ENCODE results near the gene AHI1.

The AHI1 gene

DNA sequence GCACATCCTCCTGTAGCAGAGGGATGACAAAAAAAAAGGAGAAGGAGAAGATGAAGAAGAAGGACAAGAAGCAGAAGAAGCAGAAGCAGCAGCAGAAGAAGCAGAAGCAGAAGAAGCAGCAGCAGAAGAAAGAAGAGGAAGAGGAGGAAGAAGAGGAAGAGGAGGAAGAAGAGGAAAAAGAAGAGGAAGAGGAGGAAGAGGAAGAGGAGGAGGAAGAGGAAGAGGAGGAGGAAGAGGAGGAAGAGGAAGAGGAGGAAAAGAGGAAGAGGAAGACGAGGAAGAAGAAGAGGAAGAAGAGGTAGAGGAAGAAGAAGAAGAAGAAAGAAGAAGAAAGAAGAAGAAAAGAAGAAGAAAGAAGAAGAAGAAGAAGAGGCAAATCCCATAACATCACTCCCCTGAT is 35.0 kb upstream of the AHI1 start:
- POLR2A ChIA-PET, result no interaction called here
- H3K27ac ChIP-seq (ENCODE audit: extremely low read depth, low read depth, low read length), result no peak overlapping the region
- H3K4me3 ChIP-seq (ENCODE audit: low read depth, low read length), result no peak overlapping the region
- CTCF ChIA-PET, result no interaction called here
- TF ChIP-seq ZNF366 (tag by site-specific recombination; conservative IDR thresholded peaks at IDR 0.05) (peak; percentile 58), IKZF3 (tag by site-specific recombination; IDR thresholded peaks at IDR 0.05) (no peak)
- TF ChIP-seq, protein P1, sequence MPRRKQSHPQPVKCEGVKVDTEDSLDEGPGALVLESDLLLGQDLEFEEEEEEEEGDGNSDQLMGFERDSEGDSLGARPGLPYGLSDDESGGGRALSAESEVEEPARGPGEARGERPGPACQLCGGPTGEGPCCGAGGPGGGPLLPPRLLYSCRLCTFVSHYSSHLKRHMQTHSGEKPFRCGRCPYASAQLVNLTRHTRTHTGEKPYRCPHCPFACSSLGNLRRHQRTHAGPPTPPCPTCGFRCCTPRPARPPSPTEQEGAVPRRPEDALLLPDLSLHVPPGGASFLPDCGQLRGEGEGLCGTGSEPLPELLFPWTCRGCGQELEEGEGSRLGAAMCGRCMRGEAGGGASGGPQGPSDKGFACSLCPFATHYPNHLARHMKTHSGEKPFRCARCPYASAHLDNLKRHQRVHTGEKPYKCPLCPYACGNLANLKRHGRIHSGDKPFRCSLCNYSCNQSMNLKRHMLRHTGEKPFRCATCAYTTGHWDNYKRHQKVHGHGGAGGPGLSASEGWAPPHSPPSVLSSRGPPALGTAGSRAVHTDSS (tag by site-specific recombination; IDR thresholded peaks at IDR 0.05), result peak; percentile 99
- H3K9me3 ChIP-seq (ENCODE audit: control insufficient read depth, insufficient read depth, low read depth, low read length), result no peaks in the 10 kb centered on the region
- no peaks in the 10 kb centered on the region for H3K4me1 ChIP-seq (ENCODE audit: control insufficient read depth, insufficient read depth, low read length)
- no peaks in the 10 kb centered on the region for H3K36me3 ChIP-seq (ENCODE audit: control insufficient read depth in 2 of 2, insufficient read depth in 1 of 2, low read length in 2 of 2)

DNA sequence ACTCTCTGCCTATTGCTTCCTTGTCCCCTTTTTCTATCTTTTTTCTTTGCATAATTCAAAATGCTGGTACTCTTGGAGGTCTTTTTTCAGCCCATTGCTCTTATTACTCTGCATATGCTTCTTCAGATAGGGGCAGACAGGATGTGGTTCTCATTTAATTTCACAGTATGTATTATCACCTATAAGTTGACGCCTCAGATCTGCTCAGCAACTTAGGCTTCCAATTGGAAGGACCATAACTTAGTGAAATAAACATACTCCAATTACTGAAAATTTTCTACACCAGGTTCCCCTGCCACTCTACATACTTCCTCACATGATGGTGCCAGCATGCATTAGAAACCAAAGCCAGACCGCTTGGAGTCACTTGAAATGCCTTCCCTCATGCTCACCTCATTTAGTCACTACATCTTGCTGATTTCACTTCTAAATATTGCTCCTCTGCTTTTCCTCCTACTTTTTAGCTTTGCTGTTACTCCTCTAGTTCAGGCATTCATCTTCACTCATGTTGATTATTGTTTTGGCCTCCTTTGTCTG is 34.5 kb upstream of the AHI1 start:
- Histone ChIP-seq H3K4me3 (ENCODE audit: low read depth, low read length) (no peak overlapping the region), H3K27ac (ENCODE audit: extremely low read depth, low read depth, low read length) (no peak overlapping the region), H3K9me3 (ENCODE audit: control insufficient read depth, insufficient read depth, low read depth, low read length) (no peaks in the 10 kb centered on the region), H3K36me3 (ENCODE audit: control insufficient read depth in 2 of 2, insufficient read depth in 1 of 2, low read length in 2 of 2) (no peaks in the 10 kb centered on the region), H3K4me1 (ENCODE audit: control insufficient read depth, insufficient read depth, low read length) (no peaks in the 10 kb centered on the region)
- POLR2A ChIA-PET, result no interaction called here
- CTCF ChIA-PET, result interaction anchor here (1.3 to 2.0 kb wide), 2 partner anchors 26 to 694 kb away, joined by 4 to 6 read pairs; no protein-coding TSS in a partner anchor
- TF ChIP-seq YY2 (tag by site-specific recombination; IDR thresholded peaks at IDR 0.05) (no peak), ZSCAN23 (tag by site-specific recombination; IDR thresholded peaks at IDR 0.05) (no peak), ZNF416 (tag by site-specific recombination; IDR thresholded peaks at IDR 0.05) (no peak), ZNF585B (tag by site-specific recombination; IDR thresholded peaks at IDR 0.05) (peak; percentile 32; the same call in 1 of the 2 replicates)

DNA sequence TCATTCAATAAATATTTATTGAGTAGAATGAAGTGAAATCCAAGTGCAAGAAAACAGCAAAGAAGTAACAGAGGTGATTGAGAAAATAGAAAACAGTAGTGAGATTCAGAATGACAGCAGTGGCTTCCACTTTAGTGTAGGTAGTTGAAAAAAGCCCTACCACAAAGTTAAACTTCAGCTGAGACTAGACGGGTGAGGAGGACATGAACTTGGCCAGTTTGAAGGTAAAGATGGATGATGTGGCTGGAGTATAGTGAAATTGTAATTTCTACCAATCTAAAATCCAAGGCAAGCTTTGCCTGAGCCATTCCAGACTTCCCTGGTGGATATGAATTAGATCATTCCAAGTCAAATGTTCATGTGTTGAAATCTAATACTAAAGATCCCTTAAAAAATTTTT is 32.6 kb upstream of the AHI1 start:
- H3K27ac ChIP-seq (ENCODE audit: extremely low read depth, low read depth, low read length), result no peak overlapping the region
- CTCF ChIA-PET, result interaction anchor here (0.6 to 2.0 kb wide), 4 partner anchors 25 to 422 kb away, joined by 3 to 6 read pairs (median 4); no protein-coding TSS in a partner anchor
- H3K4me1 ChIP-seq (ENCODE audit: control insufficient read depth, insufficient read depth, low read length), result no peaks in the 10 kb centered on the region
- H3K4me3 ChIP-seq (ENCODE audit: low read depth, low read length), result no peak overlapping the region
- H3K36me3 ChIP-seq (ENCODE audit: control insufficient read depth in 2 of 2, insufficient read depth in 1 of 2, low read length in 2 of 2), result no peaks in the 10 kb centered on the region
- POLR2A ChIA-PET, result no interaction called here
- no peaks in the 10 kb centered on the region for H3K9me3 ChIP-seq (ENCODE audit: control insufficient read depth, insufficient read depth, low read depth, low read length)
- TF ChIP-seq, protein P2, sequence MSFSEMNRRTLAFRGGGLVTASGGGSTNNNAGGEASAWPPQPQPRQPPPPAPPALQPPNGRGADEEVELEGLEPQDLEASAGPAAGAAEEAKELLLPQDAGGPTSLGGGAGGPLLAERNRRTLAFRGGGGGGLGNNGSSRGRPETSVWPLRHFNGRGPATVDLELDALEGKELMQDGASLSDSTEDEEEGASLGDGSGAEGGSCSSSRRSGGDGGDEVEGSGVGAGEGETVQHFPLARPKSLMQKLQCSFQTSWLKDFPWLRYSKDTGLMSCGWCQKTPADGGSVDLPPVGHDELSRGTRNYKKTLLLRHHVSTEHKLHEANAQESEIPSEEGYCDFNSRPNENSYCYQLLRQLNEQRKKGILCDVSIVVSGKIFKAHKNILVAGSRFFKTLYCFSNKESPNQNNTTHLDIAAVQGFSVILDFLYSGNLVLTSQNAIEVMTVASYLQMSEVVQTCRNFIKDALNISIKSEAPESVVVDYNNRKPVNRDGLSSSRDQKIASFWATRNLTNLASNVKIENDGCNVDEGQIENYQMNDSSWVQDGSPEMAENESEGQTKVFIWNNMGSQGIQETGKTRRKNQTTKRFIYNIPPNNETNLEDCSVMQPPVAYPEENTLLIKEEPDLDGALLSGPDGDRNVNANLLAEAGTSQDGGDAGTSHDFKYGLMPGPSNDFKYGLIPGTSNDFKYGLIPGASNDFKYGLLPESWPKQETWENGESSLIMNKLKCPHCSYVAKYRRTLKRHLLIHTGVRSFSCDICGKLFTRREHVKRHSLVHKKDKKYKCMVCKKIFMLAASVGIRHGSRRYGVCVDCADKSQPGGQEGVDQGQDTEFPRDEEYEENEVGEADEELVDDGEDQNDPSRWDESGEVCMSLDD (tag by site-specific recombination; IDR thresholded peaks at IDR 0.05), result no peak
- TF ChIP-seq ZNF138 (tag by site-specific recombination; IDR thresholded peaks at IDR 0.05; ENCODE audit: borderline replicate concordance) (no peak), ZNF157 (tag by site-specific recombination; IDR thresholded peaks at IDR 0.05) (no peak), ZNF785 (tag by site-specific recombination; IDR thresholded peaks at IDR 0.05) (no peak), ZNF76 (tag by site-specific recombination; IDR thresholded peaks at IDR 0.05; ENCODE audit: borderline replicate concordance, low read depth) (no peak), ZNF544 (tag by site-specific recombination; IDR thresholded peaks at IDR 0.05) (no peak), ZNF548 (tag by site-specific recombination; IDR thresholded peaks at IDR 0.05) (no peak), ZNF776 (tag by site-specific recombination; IDR thresholded peaks at IDR 0.05; ENCODE audit: borderline replicate concordance) (no peak), ZNF561 (tag by site-specific recombination; IDR thresholded peaks at IDR 0.05; ENCODE audit: borderline replicate concordance) (no peak)
- TF ChIP-seq, protein P3, sequence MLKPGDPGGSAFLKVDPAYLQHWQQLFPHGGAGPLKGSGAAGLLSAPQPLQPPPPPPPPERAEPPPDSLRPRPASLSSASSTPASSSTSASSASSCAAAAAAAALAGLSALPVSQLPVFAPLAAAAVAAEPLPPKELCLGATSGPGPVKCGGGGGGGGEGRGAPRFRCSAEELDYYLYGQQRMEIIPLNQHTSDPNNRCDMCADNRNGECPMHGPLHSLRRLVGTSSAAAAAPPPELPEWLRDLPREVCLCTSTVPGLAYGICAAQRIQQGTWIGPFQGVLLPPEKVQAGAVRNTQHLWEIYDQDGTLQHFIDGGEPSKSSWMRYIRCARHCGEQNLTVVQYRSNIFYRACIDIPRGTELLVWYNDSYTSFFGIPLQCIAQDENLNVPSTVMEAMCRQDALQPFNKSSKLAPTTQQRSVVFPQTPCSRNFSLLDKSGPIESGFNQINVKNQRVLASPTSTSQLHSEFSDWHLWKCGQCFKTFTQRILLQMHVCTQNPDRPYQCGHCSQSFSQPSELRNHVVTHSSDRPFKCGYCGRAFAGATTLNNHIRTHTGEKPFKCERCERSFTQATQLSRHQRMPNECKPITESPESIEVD (tag by site-specific recombination; IDR thresholded peaks at IDR 0.05), result no peak
- TF ChIP-seq, protein P4, sequence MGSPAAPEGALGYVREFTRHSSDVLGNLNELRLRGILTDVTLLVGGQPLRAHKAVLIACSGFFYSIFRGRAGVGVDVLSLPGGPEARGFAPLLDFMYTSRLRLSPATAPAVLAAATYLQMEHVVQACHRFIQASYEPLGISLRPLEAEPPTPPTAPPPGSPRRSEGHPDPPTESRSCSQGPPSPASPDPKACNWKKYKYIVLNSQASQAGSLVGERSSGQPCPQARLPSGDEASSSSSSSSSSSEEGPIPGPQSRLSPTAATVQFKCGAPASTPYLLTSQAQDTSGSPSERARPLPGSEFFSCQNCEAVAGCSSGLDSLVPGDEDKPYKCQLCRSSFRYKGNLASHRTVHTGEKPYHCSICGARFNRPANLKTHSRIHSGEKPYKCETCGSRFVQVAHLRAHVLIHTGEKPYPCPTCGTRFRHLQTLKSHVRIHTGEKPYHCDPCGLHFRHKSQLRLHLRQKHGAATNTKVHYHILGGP (tag by site-specific recombination; IDR thresholded peaks at IDR 0.05), result no peak
- TF ChIP-seq, protein P5, sequence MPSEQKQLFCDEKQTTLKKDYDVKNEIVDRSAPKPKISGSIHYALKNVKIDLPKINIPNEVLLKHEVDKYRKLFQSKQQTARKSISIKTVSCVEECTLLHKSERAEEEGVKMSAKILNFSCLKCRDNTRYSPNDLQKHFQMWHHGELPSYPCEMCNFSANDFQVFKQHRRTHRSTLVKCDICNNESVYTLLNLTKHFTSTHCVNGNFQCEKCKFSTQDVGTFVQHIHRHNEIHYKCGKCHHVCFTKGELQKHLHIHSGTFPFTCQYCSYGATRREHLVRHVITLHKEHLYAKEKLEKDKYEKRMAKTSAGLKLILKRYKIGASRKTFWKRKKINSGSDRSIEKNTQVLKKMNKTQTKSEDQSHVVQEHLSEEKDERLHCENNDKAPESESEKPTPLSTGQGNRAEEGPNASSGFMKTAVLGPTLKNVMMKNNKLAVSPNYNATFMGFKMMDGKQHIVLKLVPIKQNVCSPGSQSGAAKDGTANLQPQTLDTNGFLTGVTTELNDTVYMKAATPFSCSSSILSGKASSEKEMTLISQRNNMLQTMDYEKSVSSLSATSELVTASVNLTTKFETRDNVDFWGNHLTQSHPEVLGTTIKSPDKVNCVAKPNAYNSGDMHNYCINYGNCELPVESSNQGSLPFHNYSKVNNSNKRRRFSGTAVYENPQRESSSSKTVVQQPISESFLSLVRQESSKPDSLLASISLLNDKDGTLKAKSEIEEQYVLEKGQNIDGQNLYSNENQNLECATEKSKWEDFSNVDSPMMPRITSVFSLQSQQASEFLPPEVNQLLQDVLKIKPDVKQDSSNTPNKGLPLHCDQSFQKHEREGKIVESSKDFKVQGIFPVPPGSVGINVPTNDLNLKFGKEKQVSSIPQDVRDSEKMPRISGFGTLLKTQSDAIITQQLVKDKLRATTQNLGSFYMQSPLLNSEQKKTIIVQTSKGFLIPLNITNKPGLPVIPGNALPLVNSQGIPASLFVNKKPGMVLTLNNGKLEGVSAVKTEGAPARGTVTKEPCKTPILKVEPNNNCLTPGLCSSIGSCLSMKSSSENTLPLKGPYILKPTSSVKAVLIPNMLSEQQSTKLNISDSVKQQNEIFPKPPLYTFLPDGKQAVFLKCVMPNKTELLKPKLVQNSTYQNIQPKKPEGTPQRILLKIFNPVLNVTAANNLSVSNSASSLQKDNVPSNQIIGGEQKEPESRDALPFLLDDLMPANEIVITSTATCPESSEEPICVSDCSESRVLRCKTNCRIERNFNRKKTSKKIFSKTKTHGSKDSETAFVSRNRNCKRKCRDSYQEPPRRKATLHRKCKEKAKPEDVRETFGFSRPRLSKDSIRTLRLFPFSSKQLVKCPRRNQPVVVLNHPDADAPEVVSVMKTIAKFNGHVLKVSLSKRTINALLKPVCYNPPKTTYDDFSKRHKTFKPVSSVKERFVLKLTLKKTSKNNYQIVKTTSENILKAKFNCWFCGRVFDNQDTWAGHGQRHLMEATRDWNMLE (tag by site-specific recombination; conservative IDR thresholded peaks at IDR 0.05; ENCODE audit: low read depth), result no peak

Data from HEK293 (cell line).